ENCODE data around the gene P2RY14. TPM values are rescaled to one million over a fixed set of nuclear protein-coding genes. Genes with fewer than 3 reads are reported as not detected.

Gene P2RY14
- total RNA-seq, 1 donor from 2014 or later, result not detected

DNA sequence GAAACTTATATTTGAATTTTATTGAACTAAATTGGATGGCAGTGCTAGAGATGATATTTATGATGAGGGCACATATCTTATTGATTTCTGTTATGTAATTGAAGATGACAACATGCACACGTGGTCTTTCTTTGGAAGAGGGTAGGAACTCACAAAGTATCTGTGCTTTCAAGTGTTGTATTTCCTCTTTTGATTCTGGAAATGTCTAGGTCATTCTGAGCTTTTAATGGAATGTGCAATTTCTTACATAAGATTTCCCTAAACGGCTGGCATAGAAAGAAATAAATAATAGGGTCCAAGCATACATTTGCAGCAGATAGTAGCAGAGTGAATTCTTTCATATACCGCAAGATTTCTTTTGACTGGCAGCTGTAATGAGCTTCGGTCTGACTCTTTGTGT, 65.2 kb downstream of the P2RY14 start:
- H3K4me1 Mint-ChIP-seq (ENCODE audit: low read depth), result peaks cover 9% of the 10 kb centered on the region
- no peak overlapping the region for H3K27ac Mint-ChIP-seq
- H3K4me3 Mint-ChIP-seq (ENCODE audit: low read depth), result no peak overlapping the region
- no peak for DNase-seq (ENCODE audit: low spot score, unreplicated experiment)
- no peaks in the 10 kb centered on the region for H3K9me3 Mint-ChIP-seq (ENCODE audit: low read depth)
- H3K36me3 Mint-ChIP-seq (ENCODE audit: insufficient read depth), result no peaks in the 10 kb centered on the region
- no peak for TF ChIP-seq CTCF (IDR thresholded peaks at IDR 0.05; ENCODE audit: unreplicated experiment)
- no peaks in the 10 kb centered on the region for H3K27me3 Mint-ChIP-seq

GRCh38 chr3:151210676-151211381, 67.5 kb downstream of the P2RY14 start:
- no peaks in the 10 kb centered on the region for H3K36me3 Mint-ChIP-seq (ENCODE audit: insufficient read depth)
- no peak overlapping the region for H3K4me3 Mint-ChIP-seq (ENCODE audit: low read depth)
- H3K27me3 Mint-ChIP-seq, result no peaks in the 10 kb centered on the region
- H3K27ac Mint-ChIP-seq, result no peak overlapping the region
- no peak for DNase-seq (ENCODE audit: low spot score, unreplicated experiment)
- no peaks in the 10 kb centered on the region for H3K9me3 Mint-ChIP-seq (ENCODE audit: low read depth)
- peaks cover 9% of the 10 kb centered on the region for H3K4me1 Mint-ChIP-seq (ENCODE audit: low read depth)
- no peak for TF ChIP-seq CTCF (IDR thresholded peaks at IDR 0.05; ENCODE audit: unreplicated experiment)

GRCh38 chr3:151209654-151210053, 68.7 kb downstream of the P2RY14 start:
- Mint-ChIP-seq H3K27me3 (no peaks in the 10 kb centered on the region), H3K4me1 (ENCODE audit: low read depth) (peaks cover 9% of the 10 kb centered on the region), H3K4me3 (ENCODE audit: low read depth) (no peak overlapping the region), H3K9me3 (ENCODE audit: low read depth) (no peaks in the 10 kb centered on the region), H3K36me3 (ENCODE audit: insufficient read depth) (no peaks in the 10 kb centered on the region), H3K27ac (no peak overlapping the region)
- no peak for DNase-seq (ENCODE audit: low spot score, unreplicated experiment)
- no peak for TF ChIP-seq CTCF (IDR thresholded peaks at IDR 0.05; ENCODE audit: unreplicated experiment)

DNA sequence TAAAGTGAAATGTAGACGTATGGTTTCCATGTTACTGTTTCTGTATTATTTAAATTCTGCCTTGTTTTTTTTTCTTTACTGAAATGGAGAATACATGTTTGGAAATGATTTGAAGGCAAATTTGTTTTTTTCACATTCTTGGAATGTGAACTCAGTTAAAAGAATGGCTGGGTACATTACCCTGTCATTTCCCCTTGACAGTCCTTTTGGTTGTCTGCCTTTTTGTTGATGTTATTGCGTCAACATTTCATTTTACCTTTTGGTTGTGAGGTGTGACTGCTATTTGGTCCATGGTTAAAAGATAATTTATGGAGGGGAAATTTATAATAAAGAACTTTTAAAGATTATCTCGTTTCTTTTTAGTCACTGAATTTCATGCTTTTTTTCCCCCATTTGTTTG, 72.1 kb downstream of the P2RY14 start:
- H3K9me3 Mint-ChIP-seq (ENCODE audit: low read depth), result no peaks in the 10 kb centered on the region
- peaks cover 9% of the 10 kb centered on the region for H3K4me1 Mint-ChIP-seq (ENCODE audit: low read depth)
- no peaks in the 10 kb centered on the region for H3K36me3 Mint-ChIP-seq (ENCODE audit: insufficient read depth)
- H3K27ac Mint-ChIP-seq, result no peak overlapping the region
- no peaks in the 10 kb centered on the region for H3K27me3 Mint-ChIP-seq
- no peak overlapping the region for H3K4me3 Mint-ChIP-seq (ENCODE audit: low read depth)
- no peak for DNase-seq (ENCODE audit: low spot score, unreplicated experiment)
- no peak for TF ChIP-seq CTCF (IDR thresholded peaks at IDR 0.05; ENCODE audit: unreplicated experiment)

DNA sequence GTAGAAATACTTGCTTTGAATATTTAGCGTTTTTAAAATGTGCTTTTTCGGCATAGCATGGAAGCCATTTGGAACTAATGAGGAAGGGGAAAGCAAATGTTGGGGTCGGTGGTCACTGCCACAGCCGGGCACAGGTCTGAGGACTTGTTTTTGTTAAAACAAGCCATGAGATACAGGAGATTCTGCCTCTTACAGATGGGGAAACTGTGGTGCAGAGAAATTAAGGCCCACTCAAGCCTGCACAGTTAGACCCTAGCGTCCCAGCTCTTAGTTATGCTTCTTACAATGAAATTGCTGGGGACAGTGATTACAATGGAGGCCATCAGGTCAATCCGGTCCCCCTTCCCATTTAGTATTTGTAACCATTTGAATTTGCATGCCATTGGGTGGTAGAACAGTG, 72.9 kb downstream of the P2RY14 start:
- no peaks in the 10 kb centered on the region for H3K9me3 Mint-ChIP-seq (ENCODE audit: low read depth)
- no peak overlapping the region for H3K27ac Mint-ChIP-seq
- no peaks in the 10 kb centered on the region for H3K36me3 Mint-ChIP-seq (ENCODE audit: insufficient read depth)
- no peaks in the 10 kb centered on the region for H3K27me3 Mint-ChIP-seq
- peaks cover 2% of the 10 kb centered on the region for H3K4me1 Mint-ChIP-seq (ENCODE audit: low read depth)
- no peak overlapping the region for H3K4me3 Mint-ChIP-seq (ENCODE audit: low read depth)
- DNase-seq (ENCODE audit: low spot score, unreplicated experiment), result no peak
- no peak for TF ChIP-seq CTCF (IDR thresholded peaks at IDR 0.05; ENCODE audit: unreplicated experiment)

Measured in progenitor cell of endocrine pancreas (in vitro differentiated cells).